ENCODE measurements around the gene CFH.
A peak's percentile ranks its signal among the peaks of the same experiment; 100 is the strongest.
"Not testable (repeated sequence)": the region's sequence is repeated elsewhere in the genome, so short reads cannot be mapped to it uniquely, and the experiment has no call there.

CFH gene

DNA sequence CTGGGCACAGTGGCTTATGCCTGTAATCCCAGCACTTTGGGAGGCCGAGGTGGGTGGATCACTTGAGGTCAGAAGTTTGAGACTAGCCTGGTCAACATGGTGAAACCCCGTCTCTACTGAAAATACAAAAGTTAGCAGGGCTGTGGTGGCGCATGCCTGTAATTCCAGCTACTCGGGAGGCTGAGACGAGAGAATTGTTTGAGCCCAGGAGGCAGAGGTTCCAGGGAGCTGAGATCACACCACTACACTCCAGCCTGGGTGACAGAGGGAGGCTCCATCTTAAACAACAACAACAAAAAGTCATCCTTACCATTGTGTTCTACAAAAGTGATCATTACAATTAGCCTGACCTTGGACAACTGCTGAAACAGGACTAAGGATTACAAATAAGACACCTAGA, 12.6 kb upstream of the CFH start:
- not testable (repeated sequence) for H3K27me3 ChIP-seq (ENCODE audit: control insufficient read depth, insufficient read depth, low read length); H3K9me3 ChIP-seq (replicated peaks; ENCODE audit: low read length); H3K9ac ChIP-seq (ENCODE audit: low read depth, low read length); H3K4me3 ChIP-seq (ENCODE audit: low read length); H3K4me1 ChIP-seq (ENCODE audit: control insufficient read depth, insufficient read depth, low read length); H3K4me2 ChIP-seq (ENCODE audit: low read length); H3K36me3 ChIP-seq (ENCODE audit: insufficient read depth, low read length)

- Histone ChIP-seq H3K36me3 (ENCODE audit: insufficient read depth, low read length) (no peaks in the 10 kb centered on the region), H3K4me1 (ENCODE audit: control insufficient read depth, insufficient read depth, low read length) (no peaks in the 10 kb centered on the region), H3K27me3 (ENCODE audit: control insufficient read depth, insufficient read depth, low read length) (no peaks in the 10 kb centered on the region), H3K4me3 (ENCODE audit: low read length) (no peak overlapping the region), H3K9ac (ENCODE audit: low read depth, low read length) (no peak overlapping the region), H3K9me3 (replicated peaks; ENCODE audit: low read length) (no peaks in the 10 kb centered on the region), H3K4me2 (ENCODE audit: low read length) (no peak overlapping the region)
Measured at GRCh38 chr1:196640976-196641375, 10.9 kb upstream of the CFH start.

GRCh38 chr1:196649990-196650389, 1.9 kb upstream of the CFH start:
- no peak overlapping the region for H3K9ac ChIP-seq (ENCODE audit: low read depth, low read length)
- H3K27me3 ChIP-seq (ENCODE audit: control insufficient read depth, insufficient read depth, low read length), result no peaks in the 10 kb centered on the region
- H3K9me3 ChIP-seq (replicated peaks; ENCODE audit: low read length), result no peaks in the 10 kb centered on the region
- no peaks in the 10 kb centered on the region for H3K36me3 ChIP-seq (ENCODE audit: insufficient read depth, low read length)
- H3K4me2 ChIP-seq (ENCODE audit: low read length), result peak overlapping the region; percentile 86
- peak overlapping the region; percentile 47 for H3K4me3 ChIP-seq (ENCODE audit: low read length)
- H3K4me1 ChIP-seq (ENCODE audit: control insufficient read depth, insufficient read depth, low read length), result peaks cover 13% of the 10 kb centered on the region

- Histone ChIP-seq H3K4me2 (ENCODE audit: low read length) (peak overlapping the region; percentile 86), H3K9ac (ENCODE audit: low read depth, low read length) (no peak overlapping the region), H3K9me3 (replicated peaks; ENCODE audit: low read length) (no peaks in the 10 kb centered on the region), H3K27me3 (ENCODE audit: control insufficient read depth, insufficient read depth, low read length) (no peaks in the 10 kb centered on the region), H3K4me1 (ENCODE audit: control insufficient read depth, insufficient read depth, low read length) (peaks cover 13% of the 10 kb centered on the region), H3K4me3 (ENCODE audit: low read length) (peak overlapping the region; percentile 47), H3K36me3 (ENCODE audit: insufficient read depth, low read length) (no peaks in the 10 kb centered on the region)
Measured at GRCh38 chr1:196650403-196650802, 1.4 kb upstream of the CFH start.

DNA sequence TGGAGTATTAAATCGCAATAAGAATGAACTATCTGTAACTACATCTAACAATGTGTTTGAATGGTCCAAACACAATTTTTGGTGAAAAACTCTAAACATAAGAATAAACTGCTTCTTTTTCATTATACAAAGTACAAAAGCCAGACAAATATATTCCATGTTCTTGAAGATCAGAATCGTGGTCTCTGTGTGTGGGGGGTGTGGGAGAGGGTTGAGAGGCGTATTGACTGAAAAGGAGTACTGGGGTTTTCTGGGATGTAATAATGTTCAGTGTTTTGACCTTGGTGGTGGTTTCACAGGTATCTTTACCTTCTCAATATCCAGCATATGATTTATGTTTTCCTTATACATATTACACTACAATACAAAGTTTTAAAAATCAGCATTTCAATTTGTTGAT, 764 bp upstream of the CFH start:
- Histone ChIP-seq H3K4me1 (ENCODE audit: control insufficient read depth, insufficient read depth, low read length) (peaks cover 13% of the 10 kb centered on the region), H3K9me3 (replicated peaks; ENCODE audit: low read length) (no peaks in the 10 kb centered on the region), H3K27me3 (ENCODE audit: control insufficient read depth, insufficient read depth, low read length) (no peaks in the 10 kb centered on the region), H3K36me3 (ENCODE audit: insufficient read depth, low read length) (no peaks in the 10 kb centered on the region), H3K9ac (ENCODE audit: low read depth, low read length) (peak overlapping the region; percentile 78), H3K4me3 (ENCODE audit: low read length) (peak overlapping the region; percentile 73), H3K4me2 (ENCODE audit: low read length) (peak overlapping the region; percentile 86)

DNA sequence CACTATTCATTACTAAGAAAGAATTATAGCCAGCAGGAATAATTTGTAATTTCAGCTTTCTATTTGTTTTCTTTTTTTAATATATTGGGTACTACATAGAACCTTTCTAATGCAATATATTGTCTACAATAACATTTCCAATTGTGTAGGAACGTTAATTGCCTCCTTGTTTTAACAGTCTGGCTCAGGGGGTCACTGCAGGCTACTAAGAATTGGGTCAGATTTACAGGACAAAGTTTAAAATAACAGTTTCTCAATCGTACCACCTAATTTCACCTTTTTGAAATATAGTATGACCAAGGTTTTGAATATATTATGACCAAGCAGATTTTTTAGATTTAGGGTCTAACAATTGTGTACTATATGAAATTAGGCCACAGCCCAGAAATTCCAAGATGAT, 2.4 kb downstream of the CFH start:
- peak overlapping the region; percentile 78 for H3K9ac ChIP-seq (ENCODE audit: low read depth, low read length)
- H3K4me1 ChIP-seq (ENCODE audit: control insufficient read depth, insufficient read depth, low read length), result peaks cover 13% of the 10 kb centered on the region
- H3K36me3 ChIP-seq (ENCODE audit: insufficient read depth, low read length), result no peaks in the 10 kb centered on the region
- H3K9me3 ChIP-seq (replicated peaks; ENCODE audit: low read length), result no peaks in the 10 kb centered on the region
- peak overlapping the region; percentile 86 for H3K4me2 ChIP-seq (ENCODE audit: low read length)
- H3K4me3 ChIP-seq (ENCODE audit: low read length), result peak overlapping the region; percentile 73
- H3K27me3 ChIP-seq (ENCODE audit: control insufficient read depth, insufficient read depth, low read length), result no peaks in the 10 kb centered on the region

DNA sequence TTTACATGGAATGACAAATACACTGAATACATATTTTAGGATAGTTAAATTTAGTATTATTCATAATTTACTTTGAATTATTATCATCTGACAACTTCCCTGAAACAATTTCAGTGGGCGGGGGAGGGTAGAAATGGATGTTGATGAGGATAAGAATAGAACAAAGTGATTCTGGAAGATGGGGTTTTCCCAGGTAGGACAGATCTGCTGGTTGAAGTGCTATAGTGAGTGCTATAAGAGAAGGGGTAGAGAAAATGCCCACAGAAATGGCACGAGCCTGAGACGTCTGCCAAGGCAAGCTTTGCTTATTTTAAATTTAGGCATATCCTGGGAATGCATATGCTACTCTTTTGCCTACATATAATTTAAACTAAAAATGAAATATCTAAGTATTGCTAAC, 3.2 kb downstream of the CFH start:
- Histone ChIP-seq H3K27me3 (ENCODE audit: control insufficient read depth, insufficient read depth, low read length) (no peaks in the 10 kb centered on the region), H3K4me1 (ENCODE audit: control insufficient read depth, insufficient read depth, low read length) (peaks cover 13% of the 10 kb centered on the region), H3K9me3 (replicated peaks; ENCODE audit: low read length) (no peaks in the 10 kb centered on the region), H3K36me3 (ENCODE audit: insufficient read depth, low read length) (no peaks in the 10 kb centered on the region), H3K4me3 (ENCODE audit: low read length) (no peak overlapping the region), H3K4me2 (ENCODE audit: low read length) (peak overlapping the region; percentile 5), H3K9ac (ENCODE audit: low read depth, low read length) (no peak overlapping the region)

DNA sequence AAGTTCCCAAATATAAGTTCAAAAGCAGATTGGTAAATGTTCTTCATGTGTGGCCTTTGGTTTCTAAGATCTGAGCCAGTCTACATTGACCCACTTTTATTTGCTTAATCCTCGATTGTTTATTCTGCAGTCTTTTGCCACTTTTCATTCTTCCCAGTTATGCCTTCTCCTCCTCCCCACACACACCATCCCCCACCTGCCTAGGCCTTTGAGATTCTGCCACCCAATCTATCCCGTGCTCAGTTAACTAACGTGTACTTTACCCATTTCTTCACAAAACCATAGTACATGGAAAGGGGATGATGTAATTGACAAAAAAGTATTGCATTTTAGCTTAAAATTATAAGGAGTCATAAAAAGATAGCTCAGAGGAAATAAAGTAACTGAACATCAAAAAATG, 3.7 kb downstream of the CFH start:
- Histone ChIP-seq H3K4me3 (ENCODE audit: low read length) (no peak overlapping the region), H3K36me3 (ENCODE audit: insufficient read depth, low read length) (no peaks in the 10 kb centered on the region), H3K9me3 (replicated peaks; ENCODE audit: low read length) (no peaks in the 10 kb centered on the region), H3K27me3 (ENCODE audit: control insufficient read depth, insufficient read depth, low read length) (no peaks in the 10 kb centered on the region), H3K4me2 (ENCODE audit: low read length) (peak overlapping the region; percentile 5), H3K4me1 (ENCODE audit: control insufficient read depth, insufficient read depth, low read length) (peaks cover 15% of the 10 kb centered on the region), H3K9ac (ENCODE audit: low read depth, low read length) (no peak overlapping the region)

DNA sequence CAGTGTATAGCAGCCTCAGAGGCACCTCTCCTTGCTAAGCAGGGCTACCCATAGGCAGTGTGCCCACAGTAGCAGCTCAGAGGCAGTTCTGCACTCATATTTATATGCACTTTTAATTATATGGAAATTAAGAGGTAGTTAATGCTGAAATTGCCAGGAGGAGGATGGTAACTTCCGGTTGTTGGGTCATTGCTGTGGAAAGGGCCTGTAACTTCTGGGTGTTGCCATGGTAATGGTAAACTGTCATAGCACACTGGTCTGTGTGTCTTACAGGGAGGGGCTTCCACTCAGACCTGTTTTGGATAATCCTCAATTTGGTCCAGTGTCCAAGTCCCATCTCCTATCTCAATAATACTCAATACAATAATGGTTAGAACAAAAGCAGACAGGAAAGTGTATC, 7.6 kb downstream of the CFH start:
- Histone ChIP-seq H3K9me3 (replicated peaks; ENCODE audit: low read length) (no peaks in the 10 kb centered on the region), H3K4me3 (ENCODE audit: low read length) (no peak overlapping the region), H3K27me3 (ENCODE audit: control insufficient read depth, insufficient read depth, low read length) (no peaks in the 10 kb centered on the region), H3K9ac (ENCODE audit: low read depth, low read length) (no peak overlapping the region), H3K4me1 (ENCODE audit: control insufficient read depth, insufficient read depth, low read length) (peaks cover 11% of the 10 kb centered on the region), H3K36me3 (ENCODE audit: insufficient read depth, low read length) (no peaks in the 10 kb centered on the region), H3K4me2 (ENCODE audit: low read length) (no peak overlapping the region)

DNA sequence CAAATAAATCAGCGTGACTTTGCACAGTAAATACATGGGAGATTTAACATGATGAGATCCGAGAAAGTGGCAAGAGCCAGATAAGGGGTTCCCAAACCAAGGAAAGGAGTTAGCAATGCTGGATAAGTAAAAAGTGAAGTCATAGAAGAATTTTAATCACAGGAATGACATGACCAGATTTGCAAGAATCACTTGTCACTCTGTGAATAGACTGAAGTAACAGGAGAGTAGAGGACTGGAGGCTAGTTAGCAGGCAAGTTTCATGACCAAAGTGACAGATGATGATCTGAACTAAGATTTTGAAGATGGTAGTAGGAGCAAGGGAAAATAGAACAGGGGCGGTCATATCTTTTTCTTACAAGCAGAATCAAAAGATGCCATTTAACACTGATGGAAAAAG, 8.4 kb downstream of the CFH start:
- peak overlapping the region; percentile 13 for H3K9ac ChIP-seq (ENCODE audit: low read depth, low read length)
- no peaks in the 10 kb centered on the region for H3K27me3 ChIP-seq (ENCODE audit: control insufficient read depth, insufficient read depth, low read length)
- H3K4me3 ChIP-seq (ENCODE audit: low read length), result no peak overlapping the region
- H3K4me2 ChIP-seq (ENCODE audit: low read length), result peak overlapping the region; percentile 58
- H3K9me3 ChIP-seq (replicated peaks; ENCODE audit: low read length), result no peaks in the 10 kb centered on the region
- no peaks in the 10 kb centered on the region for H3K36me3 ChIP-seq (ENCODE audit: insufficient read depth, low read length)
- H3K4me1 ChIP-seq (ENCODE audit: control insufficient read depth, insufficient read depth, low read length), result peaks cover 11% of the 10 kb centered on the region

GRCh38 chr1:196660852-196661251, 9.0 kb downstream of the CFH start:
- Histone ChIP-seq H3K27me3 (ENCODE audit: control insufficient read depth, insufficient read depth, low read length) (no peaks in the 10 kb centered on the region), H3K4me3 (ENCODE audit: low read length) (peak overlapping the region; percentile 26), H3K9me3 (replicated peaks; ENCODE audit: low read length) (no peaks in the 10 kb centered on the region), H3K36me3 (ENCODE audit: insufficient read depth, low read length) (no peaks in the 10 kb centered on the region), H3K4me1 (ENCODE audit: control insufficient read depth, insufficient read depth, low read length) (peaks cover 11% of the 10 kb centered on the region), H3K9ac (ENCODE audit: low read depth, low read length) (peak overlapping the region; percentile 13), H3K4me2 (ENCODE audit: low read length) (peak overlapping the region; percentile 58)

DNA sequence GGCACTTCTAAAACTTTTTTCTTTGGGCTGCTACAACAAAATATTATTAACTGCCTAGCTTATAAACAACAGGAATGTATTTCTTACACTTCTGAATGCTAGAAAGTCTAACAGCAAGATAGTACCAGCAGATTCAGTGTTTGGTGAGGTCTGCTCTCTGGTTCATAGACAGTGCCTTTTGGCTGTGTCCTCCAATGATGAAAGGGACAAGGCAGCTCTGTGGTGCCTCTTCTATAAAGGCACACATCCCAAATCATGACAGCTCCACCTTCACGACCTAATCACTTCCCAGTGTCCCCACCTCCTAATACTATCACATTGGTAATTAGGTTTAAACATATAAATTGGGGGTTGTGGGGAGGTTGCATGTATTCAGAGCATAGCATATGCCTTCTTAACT, 9.5 kb downstream of the CFH start:
- Histone ChIP-seq H3K9me3 (replicated peaks; ENCODE audit: low read length) (no peaks in the 10 kb centered on the region), H3K36me3 (ENCODE audit: insufficient read depth, low read length) (no peaks in the 10 kb centered on the region), H3K27me3 (ENCODE audit: control insufficient read depth, insufficient read depth, low read length) (no peaks in the 10 kb centered on the region), H3K4me1 (ENCODE audit: control insufficient read depth, insufficient read depth, low read length) (peaks cover 11% of the 10 kb centered on the region), H3K4me2 (ENCODE audit: low read length) (no peak overlapping the region), H3K4me3 (ENCODE audit: low read length) (no peak overlapping the region), H3K9ac (ENCODE audit: low read depth, low read length) (no peak overlapping the region)

All from skeletal muscle satellite cell (primary cell).